HG03135 (cell line): ENCODE results near the gene TRIM15.
"Not testable (repeated sequence)": the region's sequence is repeated elsewhere in the genome, so short reads cannot be mapped to it uniquely, and the experiment has no call there.

Experiments used
- ATAC-seq: cut with Tn5 transposase; IDR thresholded peaks from one replicate; pipeline ENCODE4 v1.9.1; 2021; ENCODE audit warnings: mild to moderate bottlenecking, moderate library complexity; ENCODE audit not compliant: unreplicated experiment

The TRIM15 gene

GRCh38 chr6:30160785-30161531, 2.4 kb upstream of the TRIM15 start, which contains the start of gene TRIM10:
Gene TRIM10 (minus strand): TSS chr6:30161211. CDS start chr6:30160858, 353 bp downstream.
- no peak for ATAC-seq

- no peak for ATAC-seq
Observed at GRCh38 chr6:30162265-30163089, 869 bp upstream of the TRIM15 start.

- no peak for ATAC-seq
Observed at GRCh38 chr6:30163918-30164654, 740 bp downstream of the TRIM15 start.

- no peak for ATAC-seq
Observed at GRCh38 chr6:30164714-30165113, 1.4 kb downstream of the TRIM15 start.

- not testable (repeated sequence) for ATAC-seq
Observed at GRCh38 chr6:30165238-30165637, 1.9 kb downstream of the TRIM15 start.

- no peak for ATAC-seq
Observed at GRCh38 chr6:30167101-30167500, 3.8 kb downstream of the TRIM15 start.

- no peak for ATAC-seq
Observed at GRCh38 chr6:30168741-30169140, 5.4 kb downstream of the TRIM15 start.

- ATAC-seq: no peak
Observed at GRCh38 chr6:30169658-30170614, 6.6 kb downstream of the TRIM15 start.

- ATAC-seq: no peak
Observed at GRCh38 chr6:30171677-30172471, 8.5 kb downstream of the TRIM15 start.

GRCh38 chr6:30172681-30173080, 9.3 kb downstream of the TRIM15 start:
- ATAC-seq: no peak

- ATAC-seq: no peak
Observed at GRCh38 chr6:30175765-30176164, 12.4 kb downstream of the TRIM15 start.

GRCh38 chr6:30178837-30179236, 15.5 kb downstream of the TRIM15 start:
- no peak for ATAC-seq

- no peak for ATAC-seq
Observed at GRCh38 chr6:30180145-30180544, 16.8 kb downstream of the TRIM15 start.

GRCh38 chr6:30184417-30185031, 21.2 kb downstream of the TRIM15 start:
- no peak for ATAC-seq

- no peak for ATAC-seq
Observed at GRCh38 chr6:30185846-30186484, 22.6 kb downstream of the TRIM15 start.

- ATAC-seq: no peak
Observed at GRCh38 chr6:30188541-30188940, 25.2 kb downstream of the TRIM15 start.

GRCh38 chr6:30192076-30192475, 28.7 kb downstream of the TRIM15 start:
- no peak for ATAC-seq
